Measurements from ENCODE around the gene CFAP52.

GRCh38 chr17:9611557-9611956, 35.1 kb downstream of the CFAP52 start:
- TF ChIP-seq CTCF (tag by site-specific recombination; IDR thresholded peaks at IDR 0.05) (no peak), ZNF843 (tag by site-specific recombination; IDR thresholded peaks at IDR 0.05) (no peak), ZNF621 (tag by site-specific recombination; IDR thresholded peaks at IDR 0.05) (no peak), ZNF248 (tag by site-specific recombination; IDR thresholded peaks at IDR 0.05) (no peak), ZSCAN5A (tag by site-specific recombination; IDR thresholded peaks at IDR 0.05) (no peak)

All from HEK293 (cell line).